Measurements from ENCODE around the gene BEX5.
"Not testable (repeated sequence)": the region's sequence is repeated elsewhere in the genome, so short reads cannot be mapped to it uniquely, and the experiment has no call there.

DNA sequence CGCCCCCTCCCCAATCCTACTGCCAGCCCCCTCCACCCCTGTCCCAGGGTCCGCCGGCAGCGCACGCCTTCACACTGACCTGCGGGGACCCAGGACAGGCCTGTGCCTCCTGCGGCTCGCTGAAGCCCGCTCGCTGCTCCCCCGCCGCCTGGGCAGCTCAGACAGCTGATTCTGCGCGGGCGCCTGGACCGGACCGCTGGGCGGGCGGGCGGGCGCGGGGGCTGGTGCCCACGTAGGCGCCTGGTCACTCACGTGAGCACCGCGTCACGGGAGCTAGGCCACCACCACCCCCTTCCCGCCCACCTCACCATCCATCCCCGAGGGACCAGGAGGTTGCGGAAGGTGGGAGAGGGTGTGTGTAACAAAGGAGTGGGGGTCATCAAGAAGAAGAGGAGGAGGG is 13.5 kb downstream of the BEX5 start, which contains the start of gene TCEAL6:
- TF ChIP-seq, protein P1, sequence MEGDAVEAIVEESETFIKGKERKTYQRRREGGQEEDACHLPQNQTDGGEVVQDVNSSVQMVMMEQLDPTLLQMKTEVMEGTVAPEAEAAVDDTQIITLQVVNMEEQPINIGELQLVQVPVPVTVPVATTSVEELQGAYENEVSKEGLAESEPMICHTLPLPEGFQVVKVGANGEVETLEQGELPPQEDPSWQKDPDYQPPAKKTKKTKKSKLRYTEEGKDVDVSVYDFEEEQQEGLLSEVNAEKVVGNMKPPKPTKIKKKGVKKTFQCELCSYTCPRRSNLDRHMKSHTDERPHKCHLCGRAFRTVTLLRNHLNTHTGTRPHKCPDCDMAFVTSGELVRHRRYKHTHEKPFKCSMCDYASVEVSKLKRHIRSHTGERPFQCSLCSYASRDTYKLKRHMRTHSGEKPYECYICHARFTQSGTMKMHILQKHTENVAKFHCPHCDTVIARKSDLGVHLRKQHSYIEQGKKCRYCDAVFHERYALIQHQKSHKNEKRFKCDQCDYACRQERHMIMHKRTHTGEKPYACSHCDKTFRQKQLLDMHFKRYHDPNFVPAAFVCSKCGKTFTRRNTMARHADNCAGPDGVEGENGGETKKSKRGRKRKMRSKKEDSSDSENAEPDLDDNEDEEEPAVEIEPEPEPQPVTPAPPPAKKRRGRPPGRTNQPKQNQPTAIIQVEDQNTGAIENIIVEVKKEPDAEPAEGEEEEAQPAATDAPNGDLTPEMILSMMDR (conservative IDR thresholded peaks at IDR 0.05; ENCODE audit: low read length) = not testable (repeated sequence)
- not testable (repeated sequence) for TF ChIP-seq EZH2phosphoT487 (IDR thresholded peaks at IDR 0.05; ENCODE audit: borderline replicate concordance)

Data from Loucy (cell line).